AG09309 (cell line): ENCODE data around the gene AOPEP.
A peak's percentile ranks its signal among the peaks of the same experiment; 100 is the strongest.

ENCODE experiments used
- DNase-seq: peaks from one replicate; pipeline ENCODE4 v3.0.0-alpha.2; 2010; ENCODE audit warnings: low read depth
- H3K4me3 ChIP-seq: 2 replicates; pipeline ENCODE4 v1.5.1; 2011; ENCODE audit warnings: mild to moderate bottlenecking, low read depth, low read length, moderate library complexity; ENCODE audit not compliant: control insufficient read depth
- TF ChIP-seq, protein P1 (sequence below): IDR thresholded peaks from 2 replicates; pipeline ENCODE4 v1.5.1; 2011; ENCODE audit warnings: mild to moderate bottlenecking, low read depth, low read length, inconsistent platforms; ENCODE audit not compliant: insufficient read depth, control insufficient read depth; ENCODE audit errors: missing control alignments

The AOPEP gene

DNA sequence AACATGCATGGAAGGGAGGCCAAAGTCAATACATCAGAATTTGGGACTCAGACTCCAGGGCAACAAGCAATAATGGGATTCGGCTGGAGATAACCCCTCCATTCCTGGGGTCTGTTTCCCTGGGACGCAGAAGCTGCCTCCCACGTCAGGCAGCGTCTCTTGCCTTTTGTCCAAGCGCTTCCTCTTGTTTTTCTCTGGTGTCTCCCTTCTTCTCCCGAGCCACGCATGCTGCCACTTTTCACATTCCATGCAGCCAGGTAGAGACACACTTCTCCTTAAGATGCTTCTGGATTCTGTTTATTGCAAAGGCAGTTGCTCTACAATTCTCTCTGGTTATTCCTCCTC lies 267.3 kb downstream of the AOPEP start:
- TF ChIP-seq, protein P1, sequence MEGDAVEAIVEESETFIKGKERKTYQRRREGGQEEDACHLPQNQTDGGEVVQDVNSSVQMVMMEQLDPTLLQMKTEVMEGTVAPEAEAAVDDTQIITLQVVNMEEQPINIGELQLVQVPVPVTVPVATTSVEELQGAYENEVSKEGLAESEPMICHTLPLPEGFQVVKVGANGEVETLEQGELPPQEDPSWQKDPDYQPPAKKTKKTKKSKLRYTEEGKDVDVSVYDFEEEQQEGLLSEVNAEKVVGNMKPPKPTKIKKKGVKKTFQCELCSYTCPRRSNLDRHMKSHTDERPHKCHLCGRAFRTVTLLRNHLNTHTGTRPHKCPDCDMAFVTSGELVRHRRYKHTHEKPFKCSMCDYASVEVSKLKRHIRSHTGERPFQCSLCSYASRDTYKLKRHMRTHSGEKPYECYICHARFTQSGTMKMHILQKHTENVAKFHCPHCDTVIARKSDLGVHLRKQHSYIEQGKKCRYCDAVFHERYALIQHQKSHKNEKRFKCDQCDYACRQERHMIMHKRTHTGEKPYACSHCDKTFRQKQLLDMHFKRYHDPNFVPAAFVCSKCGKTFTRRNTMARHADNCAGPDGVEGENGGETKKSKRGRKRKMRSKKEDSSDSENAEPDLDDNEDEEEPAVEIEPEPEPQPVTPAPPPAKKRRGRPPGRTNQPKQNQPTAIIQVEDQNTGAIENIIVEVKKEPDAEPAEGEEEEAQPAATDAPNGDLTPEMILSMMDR: no peak
- H3K4me3 ChIP-seq: no peak overlapping the region
- no peak for DNase-seq

DNA sequence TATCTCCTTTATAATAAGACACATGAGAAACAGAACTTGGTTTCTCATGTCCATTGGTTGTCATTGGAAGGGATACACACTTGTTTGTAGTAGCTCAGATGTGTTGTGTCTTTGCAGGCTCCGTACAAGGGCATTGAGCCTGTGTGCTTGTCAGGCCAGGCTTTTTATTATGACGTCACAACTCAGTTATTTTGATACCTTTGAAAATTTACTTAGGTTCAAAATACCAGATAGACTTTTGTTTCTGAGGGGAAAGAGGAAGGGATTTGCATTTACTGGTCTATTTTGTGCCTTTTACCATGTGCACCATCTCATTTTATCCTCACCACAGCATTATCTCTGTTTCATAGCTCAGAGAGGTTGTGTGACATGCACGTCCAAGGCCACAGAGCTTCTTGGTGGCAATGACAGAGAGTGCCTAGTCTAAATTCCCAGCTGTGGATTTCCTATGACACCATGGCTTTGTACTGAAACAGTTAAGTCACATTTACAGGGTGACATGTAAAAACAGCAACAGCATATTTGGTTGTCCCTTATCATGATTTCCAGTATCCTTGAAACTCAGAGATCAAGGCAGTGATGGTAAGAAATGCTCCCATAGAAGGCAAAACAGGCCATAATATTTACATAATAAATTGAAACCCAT lies 268.7 kb downstream of the AOPEP start:
- no peak for DNase-seq
- TF ChIP-seq, protein P1: no peak
- no peak overlapping the region for H3K4me3 ChIP-seq

DNA sequence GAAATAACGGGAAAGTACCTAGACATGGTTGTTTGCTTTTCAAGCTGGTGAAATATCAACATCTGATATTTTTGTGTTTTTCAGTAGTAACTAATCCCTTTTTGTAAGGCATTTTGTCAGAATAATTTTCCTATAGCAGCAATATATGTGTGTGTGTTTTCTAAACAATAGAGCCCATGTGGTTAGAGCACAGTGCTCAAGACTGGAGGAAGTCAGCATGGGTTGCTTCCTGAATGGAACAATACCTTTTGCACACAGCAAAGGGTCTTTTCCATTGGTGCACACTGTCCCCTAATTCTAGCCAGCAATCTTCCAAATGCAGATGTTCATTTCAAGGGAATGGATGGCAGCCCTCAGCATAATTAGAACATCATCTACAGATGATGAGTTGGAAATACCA lies 270.1 kb downstream of the AOPEP start:
- H3K4me3 ChIP-seq: no peak overlapping the region
- no peak for DNase-seq
- TF ChIP-seq, protein P1: no peak

- TF ChIP-seq, protein P1: no peak
- DNase-seq: no peak
- no peak overlapping the region for H3K4me3 ChIP-seq
These were observed 271.2 kb downstream of the AOPEP start for GRCh38 chr9:94997727-94998126.

GRCh38 chr9:94999832-95000231 lies 273.3 kb downstream of the AOPEP start:
- TF ChIP-seq, protein P1: no peak
- DNase-seq: no peak
- H3K4me3 ChIP-seq: no peak overlapping the region

DNA sequence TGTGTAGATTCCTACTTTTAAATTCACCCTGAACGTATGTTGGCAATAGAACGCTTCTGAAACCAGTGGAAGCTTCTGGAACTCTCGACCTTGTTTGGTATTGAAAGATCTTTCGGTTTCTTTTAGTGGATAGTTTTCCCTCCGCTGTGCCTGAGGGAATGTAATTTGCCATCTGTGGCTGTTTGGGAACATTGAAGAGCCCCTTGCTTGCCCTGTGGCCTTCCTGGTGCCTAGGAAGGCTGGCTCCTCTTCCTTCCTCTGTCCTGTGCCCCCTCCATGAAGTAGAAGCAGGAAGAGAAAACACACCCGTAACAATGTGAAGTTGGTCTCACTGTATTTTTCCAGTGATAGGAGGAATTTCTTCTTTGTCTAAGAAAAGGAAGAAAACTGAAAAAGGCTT lies 274.3 kb downstream of the AOPEP start:
- DNase-seq: no peak
- TF ChIP-seq, protein P1: no peak
- H3K4me3 ChIP-seq: peak overlapping the region; percentile 40

DNA sequence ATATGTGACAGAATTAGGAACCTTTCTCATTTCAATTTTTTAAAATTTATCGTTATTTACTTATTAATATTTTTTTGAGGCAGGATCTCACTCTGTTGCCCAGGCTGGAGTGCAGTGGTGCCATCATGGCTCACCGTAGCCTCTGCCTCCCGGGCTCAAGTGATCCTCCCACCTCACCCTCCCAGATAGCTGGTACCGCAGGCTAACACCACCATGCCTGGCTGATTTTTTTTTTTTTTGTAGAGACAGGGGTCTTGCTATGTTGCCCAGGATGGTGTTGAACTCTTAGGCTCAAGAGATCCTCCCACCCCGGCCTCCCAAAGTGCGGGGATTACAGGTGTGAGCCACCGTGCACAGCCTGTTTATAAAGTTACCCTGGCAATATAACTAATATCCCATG lies 275.2 kb downstream of the AOPEP start:
- TF ChIP-seq, protein P1: no peak
- no peak for DNase-seq
- no peak overlapping the region for H3K4me3 ChIP-seq
